Mucosa of gallbladder (tissue), 1 donor: ENCODE measurements around the gene NDUFV2. TPM values are rescaled to one million over a fixed set of nuclear protein-coding genes. Genes with fewer than 3 reads are reported as not detected.

Source experiments
- DNase-seq: peaks from one replicate; pipeline ENCODE4 v3.0.0-alpha.2; 2020; ENCODE audit warnings: low spot score
- total RNA-seq: library from RNA; stranded (reverse); gene quantifications from one replicate; pipeline ENCODE4 v1.2.1, GENCODE V29; 2021
- donor health status: DM: no; HTN: no; CAD: no.

NDUFV2 gene
- total RNA-seq, 1 donor from 2014 or later = 106 TPM

GRCh38 chr18:9117980-9118841 is 15.7 kb downstream of the NDUFV2 start:
- DNase-seq = no peak

GRCh38 chr18:9120796-9121195 is 18.3 kb downstream of the NDUFV2 start:
- DNase-seq = no peak

GRCh38 chr18:9123520-9123919 is 21.0 kb downstream of the NDUFV2 start:
- DNase-seq = no peak

- no peak for DNase-seq
Observed at GRCh38 chr18:9124824-9125223, 22.3 kb downstream of the NDUFV2 start.

- no peak for DNase-seq
Observed at GRCh38 chr18:9126337-9126736, 23.8 kb downstream of the NDUFV2 start.

GRCh38 chr18:9130195-9130594 is 27.7 kb downstream of the NDUFV2 start:
- DNase-seq = no peak

- DNase-seq = no peak
Observed at GRCh38 chr18:9130806-9131205, 28.3 kb downstream of the NDUFV2 start.

- no peak for DNase-seq
Observed at GRCh38 chr18:9132628-9133027, 30.1 kb downstream of the NDUFV2 start.

GRCh38 chr18:9133225-9133624 is 30.7 kb downstream of the NDUFV2 start:
- no peak for DNase-seq

- no peak for DNase-seq
Observed at GRCh38 chr18:9135081-9135911, 32.8 kb downstream of the NDUFV2 start.

GRCh38 chr18:9135912-9136314 is 33.4 kb downstream of the NDUFV2 start:
- peak; percentile 38 for DNase-seq

- DNase-seq = peak; percentile 98
Observed at GRCh38 chr18:9136315-9137155, 34.0 kb downstream of the NDUFV2 start, which contains the start of gene ANKRD12. Gene ANKRD12, plus strand, starts transcription at chr18:9136781. Its CDS starts 45,652 bp downstream, at chr18:9182433.

GRCh38 chr18:9137168-9138066 is 34.9 kb downstream of the NDUFV2 start:
- peak; percentile 44 for DNase-seq

GRCh38 chr18:9139400-9140039 is 37.0 kb downstream of the NDUFV2 start:
- DNase-seq = no peak

- no peak for DNase-seq
Observed at GRCh38 chr18:9140381-9140780, 37.9 kb downstream of the NDUFV2 start.

GRCh38 chr18:9140984-9141383 is 38.5 kb downstream of the NDUFV2 start:
- no peak for DNase-seq

GRCh38 chr18:9146224-9146623 is 43.7 kb downstream of the NDUFV2 start:
- DNase-seq = no peak

GRCh38 chr18:9147440-9148202 is 45.1 kb downstream of the NDUFV2 start:
- peak; percentile 44 for DNase-seq

- DNase-seq = no peak
Observed at GRCh38 chr18:9148203-9148552, 45.7 kb downstream of the NDUFV2 start.

GRCh38 chr18:9150121-9150520 is 47.6 kb downstream of the NDUFV2 start:
- DNase-seq = no peak
